SK-N-SH (cell line): Measurements from ENCODE around the gene TMEM187. TPM values are rescaled to one million over a fixed set of nuclear protein-coding genes. Genes with fewer than 3 reads are reported as not detected.

Experiments used
- CTCF ChIA-PET: fragments of 300-600, 350-600 bp; formaldehyde crosslinking; extraction: SDS; loops from one replicate; lab custom pipeline; 2021; lab: Yijun Ruan, JAX
- POLR2A ChIA-PET: fragments of 350-600 bp; sonication (Branson Sonifier 250); formaldehyde crosslinking; extraction: SDS; loops from one replicate; lab custom pipeline; 2020; ENCODE audit warnings: antibody characterized with exemption, inconsistent platforms; lab: Yijun Ruan, JAX
- DNase-seq: peaks from one replicate; pipeline ENCODE4 v3.0.0; 2012
- H2AFZ ChIP-seq: fragments of 200-600 bp; sonication (generic); 2 replicates; pipeline ENCODE4 v1.8.1; 2016; ENCODE audit warnings: antibody characterized with exemption, mild to moderate bottlenecking, low read depth
- H3F3A ChIP-seq: fragments of 200-600 bp; sonication (generic); replicated peaks from 2 replicates; pipeline ENCODE3; 2016; ENCODE audit warnings: antibody characterized with exemption, mild to moderate bottlenecking; ENCODE audit not compliant: insufficient read depth
- H3K27ac ChIP-seq, 2 experiments: fragments of 200-500 bp in 1 of 2; fragments of 200-600 bp in 1 of 2; sonication (Bioruptor generic) in 1 of 2; sonication (generic), shearing (Covaris generic) in 1 of 2; 2 replicates each; pipeline versions ENCODE4 v1.5.1 to v1.6.1; 2014 to 2016; ENCODE audit warnings: low read depth in 2 of 2, inconsistent platforms in 1 of 2, low read length in 1 of 2, mild to moderate bottlenecking in 1 of 2, mixed read lengths in 1 of 2
- H3K27me3 ChIP-seq: fragments of 200-600 bp; sonication (generic), shearing (Covaris generic); 2 replicates; pipeline ENCODE4 v1.6.1; 2016; ENCODE audit warnings: mixed run types; ENCODE audit not compliant: insufficient read depth
- H3K36me3 ChIP-seq, 2 experiments: fragments of 200-500 bp in 1 of 2; fragments of 200-600 bp in 1 of 2; sonication (Bioruptor generic) in 1 of 2; sonication (generic) in 1 of 2; replicated peaks in 1 of 2; 2 replicates each; pipeline versions ENCODE3 to v1.5.1; 2014 to 2016; ENCODE audit warnings: low read length in 1 of 2, mild to moderate bottlenecking in 1 of 2; ENCODE audit not compliant: insufficient read depth in 2 of 2, control insufficient read depth in 1 of 2
- H3K4me1 ChIP-seq, 2 experiments: fragments of 200-500 bp in 1 of 2; fragments of 200-600 bp in 1 of 2; sonication (Bioruptor generic) in 1 of 2; sonication (generic), shearing (Covaris generic) in 1 of 2; 2 replicates each; pipeline versions ENCODE4 v1.5.1 to v1.6.1; 2014 to 2016; ENCODE audit warnings: low read depth in 1 of 2, low read length in 1 of 2, mixed run types in 1 of 2; ENCODE audit not compliant: insufficient read depth in 2 of 2, control insufficient read depth in 1 of 2
- H3K4me2 ChIP-seq: fragments of 200-600 bp; sonication (generic), shearing (Covaris generic); 2 replicates; pipeline ENCODE4 v1.6.1; 2017; ENCODE audit warnings: mixed run types
- H3K4me3 ChIP-seq, 2 experiments: fragments of 200-500 bp in 1 of 2; fragments of 200-600 bp in 1 of 2; sonication (Bioruptor generic) in 1 of 2; sonication (generic), shearing (Covaris generic) in 1 of 2; 2 replicates each; pipeline versions ENCODE4 v1.5.1 to v1.8.1; 2014 to 2016; ENCODE audit warnings: low read depth in 2 of 2, inconsistent platforms in 1 of 2, low read length in 1 of 2, mild to moderate bottlenecking in 1 of 2, mixed read lengths in 1 of 2, moderate library complexity in 1 of 2
- H3K79me2 ChIP-seq: fragments of 200-600 bp; sonication (generic); 2 replicates; pipeline ENCODE4 v1.8.1; 2017; ENCODE audit warnings: mild to moderate bottlenecking; ENCODE audit not compliant: insufficient read depth
- H3K9ac ChIP-seq: fragments of 200-600 bp; sonication (generic); 2 replicates; pipeline ENCODE4 v1.6.1; 2017; ENCODE audit warnings: mixed run types
- H3K9me2 ChIP-seq: fragments of 200-600 bp; sonication (generic); 2 replicates; pipeline ENCODE4 v1.6.1; 2017; ENCODE audit warnings: mixed run types
- H3K9me3 ChIP-seq: fragments of 200-600 bp; sonication (generic); 2 replicates; pipeline ENCODE4 v1.6.1; 2017; ENCODE audit warnings: mixed run types, mild to moderate bottlenecking, moderate library complexity
- H4K20me1 ChIP-seq: fragments of 200-600 bp; sonication (generic); 2 replicates; pipeline ENCODE4 v1.6.1; 2017; ENCODE audit warnings: mild to moderate bottlenecking, mixed run types; ENCODE audit not compliant: insufficient read depth
- CHD2 ChIP-seq: fragments of 150-350 bp; IDR thresholded peaks from 2 replicates; pipeline ENCODE4 v1.6.1; 2018; ENCODE audit warnings: low read length; ENCODE audit not compliant: partially characterized antibody
- FOSL2 ChIP-seq: IDR thresholded peaks from 2 replicates; pipeline ENCODE4 v1.4.0; 2012; ENCODE audit warnings: low read depth, mild to moderate bottlenecking, moderate library complexity, borderline replicate concordance
- FOXM1 ChIP-seq: IDR thresholded peaks from 2 replicates; pipeline ENCODE4 v1.4.0; 2012; ENCODE audit warnings: low read depth, mild to moderate bottlenecking
- GATA2 ChIP-seq: sonication (generic); formaldehyde crosslinking; IDR thresholded peaks from 2 replicates; pipeline ENCODE4 v1.5.0; 2020; ENCODE audit warnings: mild to moderate bottlenecking, missing genetic modification reagents
- IRF3 ChIP-seq: fragments of 150-350 bp; IDR thresholded peaks from 2 replicates; pipeline ENCODE4 v1.6.1; 2016; ENCODE audit warnings: mild to moderate bottlenecking, low read depth, low read length
- JUND ChIP-seq: IDR thresholded peaks from 2 replicates; pipeline ENCODE4 v1.4.0; 2012
- MAX ChIP-seq: IDR thresholded peaks from 2 replicates; pipeline ENCODE4 v1.4.0; 2012; ENCODE audit warnings: low read depth
- MEF2A ChIP-seq: IDR thresholded peaks from 2 replicates; pipeline ENCODE4 v1.4.0; 2012; ENCODE audit warnings: low read depth, borderline replicate concordance
- NFIC ChIP-seq: IDR thresholded peaks from 2 replicates; pipeline ENCODE4 v1.4.0; 2012; ENCODE audit warnings: borderline replicate concordance
- NRF1 ChIP-seq: IDR thresholded peaks from 2 replicates; pipeline ENCODE4 v1.6.1; 2012; ENCODE audit warnings: low read depth, mild to moderate bottlenecking, low read length
- PBX3 ChIP-seq: IDR thresholded peaks from 2 replicates; pipeline ENCODE4; 2012
- RAD21 ChIP-seq: IDR thresholded peaks from 2 replicates; pipeline ENCODE4 v1.6.1; 2012; ENCODE audit warnings: mild to moderate bottlenecking, low read length
- RCOR1 ChIP-seq: fragments of 150-350 bp; IDR thresholded peaks from 2 replicates; pipeline ENCODE4 v1.6.1; 2017; ENCODE audit warnings: antibody characterized with exemption, low read length
- REST ChIP-seq: IDR thresholded peaks from 2 replicates; pipeline ENCODE4 v1.6.1; 2012; ENCODE audit warnings: mild to moderate bottlenecking, low read depth, low read length, moderate library complexity
- RXRA ChIP-seq: IDR thresholded peaks from 2 replicates; pipeline ENCODE4 v1.4.0; 2012; ENCODE audit warnings: low read depth, mild to moderate bottlenecking, borderline replicate concordance
- SMC3 ChIP-seq: IDR thresholded peaks from 2 replicates; pipeline ENCODE4 v1.6.1; 2012; ENCODE audit warnings: low read depth, low read length, improper control_type of control experiment
- TAF1 ChIP-seq: IDR thresholded peaks from 2 replicates; pipeline ENCODE4 v1.6.1; 2012; ENCODE audit warnings: low read depth, mild to moderate bottlenecking, low read length, moderate library complexity, borderline replicate concordance
- YY1 ChIP-seq: IDR thresholded peaks from 2 replicates; pipeline ENCODE4 v1.4.0; 2012; ENCODE audit warnings: low read depth, mild to moderate bottlenecking
- ZBTB33 ChIP-seq: IDR thresholded peaks from 2 replicates; pipeline ENCODE4 v1.4.0; 2012; ENCODE audit warnings: low read depth, borderline replicate concordance
- WGBS: methylation state at CpG from one replicate; pipeline ENCODE4 v1.1.6; 2017; ENCODE audit warnings: low lambda C conversion rate; 5-methylcytosine and 5-hydroxymethylcytosine counted together
- polyA plus RNA-seq, 3 experiments: library from polyadenylated mRNA; depleted of rRNA; stranded (reverse); fragments of >200 nt; gene quantifications; 2 replicates each; pipeline ENCODE4 v1.2.3, GENCODE V29; 2012

The TMEM187 gene
- polyA plus RNA-seq, 1 of the 3 experiments (the other 2 are of a cell fraction): 10.9 TPM

- ChIA-PET CTCF (no interaction called here), POLR2A (no interaction called here)
- Histone ChIP-seq H3K4me2 (no peak overlapping the region), H3K4me1 (no peaks in the 10 kb centered on the region), H4K20me1 (peaks cover 3% of the 10 kb centered on the region; the same call in 1 of the 2 replicates), H3K4me3 (no peak overlapping the region), H2AFZ (no peak overlapping the region), H3K9me3 (no peaks in the 10 kb centered on the region), H3K79me2 (no peaks in the 10 kb centered on the region), H3K9ac (no peak overlapping the region), H3K27me3 (peaks cover 11% of the 10 kb centered on the region), H3F3A (no peaks in the 10 kb centered on the region), H3K36me3 (no peaks in the 10 kb centered on the region), H3K27ac (no peak overlapping the region), H3K9me2 (no peaks in the 10 kb centered on the region)
- no peak for TF ChIP-seq RXRA
- TF ChIP-seq YY1: no peak
- no peak for TF ChIP-seq MEF2A
- 99% methylated on average over 3 of the region's 3 CpGs for WGBS
- DNase-seq: no peak
These were observed 18.5 kb downstream of the TMEM187 start for GRCh38 chrX:153991013-153991580.

GRCh38 chrX:153992180-153992579 is 19.6 kb downstream of the TMEM187 start:
- CTCF ChIA-PET: interaction anchor here (1.3 kb wide), 1 partner anchor 21 kb away, joined by 3 read pairs; no protein-coding TSS in a partner anchor
- POLR2A ChIA-PET: interaction anchor here (0.7 kb wide), 1 partner anchor 52 kb away, joined by 4 read pairs; no protein-coding TSS in a partner anchor
- H3K36me3 ChIP-seq: no peaks in the 10 kb centered on the region

More at GRCh38 chrX:153992180-153992579, 19.6 kb downstream of the TMEM187 start:
- H3K9me2 ChIP-seq: no peaks in the 10 kb centered on the region
- peaks cover 6% of the 10 kb centered on the region for H3K27me3 ChIP-seq
- 70% methylated on average over 8 of the region's 8 CpGs for WGBS
- no peak for DNase-seq
- H3K9ac ChIP-seq: no peak overlapping the region
- no peaks in the 10 kb centered on the region for H3K79me2 ChIP-seq
- no peak overlapping the region for H2AFZ ChIP-seq
- H4K20me1 ChIP-seq: peaks cover 3% of the 10 kb centered on the region; the same call in 1 of the 2 replicates
- no peak overlapping the region for H3K4me2 ChIP-seq
- H3K27ac ChIP-seq: no peak overlapping the region
- no peak overlapping the region for H3K4me3 ChIP-seq
- no peak for TF ChIP-seq JUND
- no peak for TF ChIP-seq FOSL2
- no peak for TF ChIP-seq CHD2
- no peak for TF ChIP-seq MEF2A
- no peak for TF ChIP-seq GATA2 (CRISPR knock-in tag)
- TF ChIP-seq RCOR1: no peak
- TF ChIP-seq RAD21: no peak
- no peak for TF ChIP-seq FOXM1
- no peak for TF ChIP-seq NFIC
- no peak for TF ChIP-seq IRF3
- TF ChIP-seq REST: no peak
- no peak for TF ChIP-seq TAF1
- no peak for TF ChIP-seq NRF1
- no peak for TF ChIP-seq PBX3
- no peak for TF ChIP-seq MAX
- TF ChIP-seq SMC3: no peak
- no peak for TF ChIP-seq ZBTB33
- H3K9me3 ChIP-seq: no peaks in the 10 kb centered on the region
- no peaks in the 10 kb centered on the region for H3K4me1 ChIP-seq
- H3F3A ChIP-seq: no peaks in the 10 kb centered on the region
